Activated CD4-positive, CD25-positive, alpha-beta regulatory T cell treated with anti-CD3 and anti-CD28 coated beads, Interleukin-2, amount 50 U/mL, for 16 hours (primary cell): ENCODE measurements around the gene RTN4RL2.

Experiments used
- DNase-seq: peaks from one replicate; pipeline ENCODE4 v3.0.0-alpha.2; 2020; ENCODE audit warnings: low read depth, low spot score

Gene RTN4RL2

DNA sequence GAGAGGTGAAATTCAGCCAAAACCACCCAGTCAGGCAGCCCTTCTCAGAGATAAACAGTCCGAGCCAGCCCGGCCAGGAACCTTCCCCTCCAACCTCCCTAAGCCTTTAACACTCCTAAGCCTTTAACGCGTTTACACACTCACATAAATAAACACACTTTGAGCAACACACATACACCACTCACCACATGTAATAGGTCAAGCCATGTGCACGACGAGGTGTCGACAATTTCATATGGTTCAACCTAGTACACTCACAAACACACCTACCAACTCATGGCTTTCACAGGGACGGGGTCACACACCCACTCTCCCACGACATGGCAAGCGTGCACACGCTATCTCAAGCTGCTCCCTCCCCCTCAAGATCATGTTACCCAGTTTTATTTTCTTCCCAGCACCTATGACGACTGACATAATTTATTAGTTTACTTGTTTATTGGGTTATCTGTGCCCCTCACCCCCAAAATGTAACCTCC, 39.7 kb downstream of the RTN4RL2 start:
- no peak for DNase-seq

DNA sequence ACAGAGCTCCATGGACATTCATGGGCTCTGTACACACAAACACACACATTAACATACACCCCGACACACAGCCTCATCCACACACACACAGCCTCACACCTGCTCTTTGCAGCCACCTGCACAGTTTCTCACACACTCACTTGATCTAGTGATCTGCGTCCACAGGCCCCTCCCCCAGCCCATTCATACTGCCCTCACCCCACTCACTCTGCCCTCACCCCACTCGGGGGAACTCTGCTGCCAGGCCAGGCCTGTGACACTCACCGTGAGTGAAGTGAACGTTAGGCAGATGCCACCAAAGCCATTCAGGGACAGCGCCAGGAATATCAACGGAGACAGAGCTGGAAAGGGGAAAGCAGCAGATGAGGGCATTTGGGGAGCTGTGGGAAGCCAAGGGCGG, 40.2 kb downstream of the RTN4RL2 start:
- DNase-seq, result no peak

DNA sequence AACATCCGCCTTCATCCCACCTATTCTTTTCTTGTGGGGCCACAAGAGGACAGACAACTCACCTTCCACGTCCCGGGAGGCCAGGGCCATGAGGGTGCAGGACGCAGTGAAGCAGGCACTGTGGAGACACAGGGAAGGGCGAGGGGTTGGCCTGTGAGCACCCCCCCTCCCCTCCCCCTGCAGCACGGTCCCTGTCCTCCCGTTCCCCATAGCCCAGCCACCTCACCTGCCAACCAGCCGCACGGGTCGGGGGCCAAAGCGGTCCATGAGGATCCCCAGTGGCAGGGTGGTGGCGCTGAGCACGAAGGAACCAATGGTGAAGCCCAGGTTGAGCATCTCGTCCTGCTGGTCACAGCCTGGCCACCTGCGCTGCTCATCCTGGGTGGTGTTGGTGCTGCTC, 40.6 kb downstream of the RTN4RL2 start:
- no peak for DNase-seq

DNA sequence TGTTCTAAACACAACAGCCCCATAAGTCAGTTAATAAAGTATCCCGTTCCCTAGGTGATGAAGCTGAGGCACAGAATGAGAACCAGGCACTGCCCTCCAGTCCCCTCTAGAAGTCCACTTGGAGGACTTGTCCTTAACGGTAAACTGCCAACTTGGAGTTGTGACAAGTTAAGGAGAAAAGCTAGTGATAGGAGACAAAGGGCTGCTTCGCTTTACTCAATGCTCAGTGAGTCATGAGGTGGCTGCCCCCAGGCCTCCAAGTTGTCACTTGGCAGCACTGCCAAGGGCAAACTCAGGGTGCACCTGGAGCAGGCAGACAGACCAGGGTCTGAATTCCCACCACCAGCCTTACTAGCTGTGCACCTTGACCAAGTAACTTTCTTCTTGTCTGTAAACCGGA, 41.6 kb downstream of the RTN4RL2 start:
- no peak for DNase-seq

DNA sequence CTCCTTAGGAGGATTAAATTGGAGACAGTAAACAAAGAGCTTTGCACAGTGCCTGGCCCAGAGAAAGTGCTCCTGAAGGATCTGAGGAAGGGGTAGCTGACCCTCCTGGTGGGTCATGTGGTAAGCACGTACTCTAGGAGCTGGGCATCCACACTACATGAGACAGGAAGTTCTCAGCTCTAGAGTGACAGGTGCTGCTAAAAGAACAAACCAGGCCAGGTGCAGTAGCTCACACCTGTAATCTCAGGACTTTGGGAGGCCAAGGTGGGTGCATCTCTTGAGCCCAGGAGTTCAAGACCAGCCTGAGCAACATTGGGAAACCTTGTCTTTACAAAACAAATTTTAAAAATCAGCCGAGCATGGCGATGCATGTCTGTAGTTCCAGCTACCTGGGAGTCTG, 42.0 kb downstream of the RTN4RL2 start:
- no peak for DNase-seq

DNA sequence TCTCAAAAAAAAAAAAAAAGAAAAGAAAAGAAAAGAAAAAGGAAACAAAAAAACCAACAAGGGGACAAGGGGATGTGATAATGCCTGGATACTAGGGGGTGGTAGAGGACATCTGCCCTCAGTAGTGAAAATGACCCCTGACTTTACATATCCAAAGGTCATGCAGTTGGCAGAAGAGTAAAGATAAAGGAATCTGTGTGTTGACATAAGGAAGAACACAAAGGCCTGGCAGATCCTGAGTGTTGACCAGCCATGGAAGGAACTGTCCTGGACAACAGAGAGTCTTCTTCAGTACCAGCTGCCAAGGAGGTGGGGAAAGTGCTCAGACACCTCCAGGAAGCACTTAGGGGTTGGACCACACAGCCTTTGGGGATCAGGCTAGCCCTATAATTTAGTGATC, 42.5 kb downstream of the RTN4RL2 start:
- no peak for DNase-seq

DNA sequence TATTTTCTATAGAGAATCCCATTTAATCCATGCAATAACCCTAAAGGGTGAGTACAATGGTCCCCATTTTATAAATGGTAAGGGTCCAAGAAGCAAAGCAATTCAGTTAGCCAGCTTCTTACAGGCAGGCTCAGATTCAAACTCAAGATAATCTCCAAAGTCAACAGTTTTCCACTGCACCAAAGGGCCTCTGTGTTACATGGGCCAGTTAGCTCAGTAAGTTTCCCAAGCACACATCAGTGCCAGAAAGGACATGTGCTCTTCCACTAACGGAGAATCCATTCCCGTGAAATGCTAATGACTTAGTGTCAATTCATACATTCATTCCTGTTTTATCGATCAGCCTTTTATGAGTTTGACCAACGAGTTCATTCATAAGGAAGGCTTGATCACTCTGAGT, 44.2 kb downstream of the RTN4RL2 start:
- no peak for DNase-seq

DNA sequence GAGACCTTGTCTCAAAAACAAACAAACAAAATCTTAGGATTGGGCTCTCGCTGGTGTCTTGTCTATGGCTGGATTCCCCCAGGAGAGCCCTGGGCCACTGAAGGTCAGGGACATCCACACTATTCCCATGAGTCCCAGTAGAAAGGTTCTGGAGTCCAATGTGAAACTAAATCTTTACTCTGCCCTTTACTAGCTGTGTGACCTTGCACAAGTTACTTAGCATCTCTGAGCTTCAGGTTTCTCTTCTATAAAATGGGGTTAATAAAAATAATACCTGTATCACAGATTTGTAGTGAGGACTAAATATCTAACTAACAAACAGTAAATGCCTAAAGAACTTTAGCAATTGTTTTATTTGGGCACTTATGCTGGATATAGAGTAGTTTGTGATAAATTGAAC, 46.2 kb downstream of the RTN4RL2 start:
- DNase-seq, result no peak

DNA sequence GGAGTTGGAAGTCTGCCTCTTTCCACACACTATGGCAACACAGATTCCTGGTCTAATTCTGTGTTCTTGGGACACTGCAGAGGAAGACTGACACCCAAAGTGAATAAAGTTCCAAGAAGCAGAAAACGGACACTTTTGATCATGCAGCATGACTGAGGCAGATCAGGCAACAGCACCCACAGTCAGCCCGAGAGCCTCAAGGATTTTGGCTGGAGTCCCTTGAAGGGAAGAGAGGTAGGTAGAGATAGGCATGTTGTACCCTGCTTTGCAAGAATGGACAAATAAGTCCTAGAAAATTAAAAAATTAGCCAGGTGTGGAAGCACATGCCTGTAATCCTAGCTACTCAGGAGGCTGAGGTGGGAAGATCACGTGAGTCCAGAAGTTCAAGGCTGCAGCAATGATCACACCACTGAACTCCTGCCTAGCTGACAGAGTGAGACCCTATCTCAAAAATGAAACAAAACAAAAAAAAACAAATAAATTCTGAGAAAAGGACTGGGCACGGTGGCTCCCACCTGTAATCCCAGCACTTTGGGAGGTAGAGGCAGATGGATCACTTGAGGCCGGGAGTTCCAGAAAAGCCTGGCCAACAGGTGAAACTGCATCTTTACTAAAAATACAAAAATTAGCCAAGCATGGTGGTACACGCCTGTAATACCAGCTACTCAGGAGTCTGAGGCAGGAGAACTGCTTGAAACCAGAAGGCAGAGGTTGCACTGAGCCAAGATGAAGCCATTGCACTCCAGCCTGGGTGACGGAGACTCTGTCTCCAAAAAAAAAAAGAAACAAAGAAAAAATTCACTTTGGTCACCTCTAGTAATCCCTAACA, 48.2 kb downstream of the RTN4RL2 start:
- no peak for DNase-seq

DNA sequence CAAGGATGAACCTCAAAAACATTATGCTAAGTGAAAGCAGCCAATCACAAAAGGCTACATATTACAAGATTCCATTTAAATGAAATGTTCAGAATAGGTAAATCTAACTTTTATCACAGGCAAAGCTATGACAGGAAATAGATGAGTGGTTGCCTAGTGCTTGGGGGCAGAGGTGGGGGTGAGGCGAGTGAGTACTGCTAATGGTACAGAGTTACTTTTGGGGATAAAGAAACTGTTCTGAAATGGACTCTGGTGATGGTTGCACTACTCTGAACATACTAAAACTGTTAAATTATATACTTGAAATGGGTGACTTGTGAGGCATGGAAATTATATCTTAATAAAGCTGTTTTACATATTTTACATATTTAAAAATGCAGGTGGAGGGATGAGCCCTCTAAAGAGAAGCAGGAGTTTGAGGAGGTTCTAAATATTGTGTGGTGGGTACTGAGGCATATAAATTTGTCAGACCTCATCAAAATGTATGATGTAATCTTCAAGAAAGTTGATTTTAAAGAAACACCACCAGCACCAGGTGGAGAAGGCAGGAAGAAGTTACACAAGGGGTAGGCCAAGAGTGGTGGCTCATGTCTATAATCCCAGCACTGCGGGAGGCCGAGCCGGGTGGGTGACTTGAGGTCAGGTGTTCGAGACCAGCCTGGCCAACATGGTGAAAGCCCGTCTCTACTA, 51.6 kb downstream of the RTN4RL2 start:
- no peak for DNase-seq

DNA sequence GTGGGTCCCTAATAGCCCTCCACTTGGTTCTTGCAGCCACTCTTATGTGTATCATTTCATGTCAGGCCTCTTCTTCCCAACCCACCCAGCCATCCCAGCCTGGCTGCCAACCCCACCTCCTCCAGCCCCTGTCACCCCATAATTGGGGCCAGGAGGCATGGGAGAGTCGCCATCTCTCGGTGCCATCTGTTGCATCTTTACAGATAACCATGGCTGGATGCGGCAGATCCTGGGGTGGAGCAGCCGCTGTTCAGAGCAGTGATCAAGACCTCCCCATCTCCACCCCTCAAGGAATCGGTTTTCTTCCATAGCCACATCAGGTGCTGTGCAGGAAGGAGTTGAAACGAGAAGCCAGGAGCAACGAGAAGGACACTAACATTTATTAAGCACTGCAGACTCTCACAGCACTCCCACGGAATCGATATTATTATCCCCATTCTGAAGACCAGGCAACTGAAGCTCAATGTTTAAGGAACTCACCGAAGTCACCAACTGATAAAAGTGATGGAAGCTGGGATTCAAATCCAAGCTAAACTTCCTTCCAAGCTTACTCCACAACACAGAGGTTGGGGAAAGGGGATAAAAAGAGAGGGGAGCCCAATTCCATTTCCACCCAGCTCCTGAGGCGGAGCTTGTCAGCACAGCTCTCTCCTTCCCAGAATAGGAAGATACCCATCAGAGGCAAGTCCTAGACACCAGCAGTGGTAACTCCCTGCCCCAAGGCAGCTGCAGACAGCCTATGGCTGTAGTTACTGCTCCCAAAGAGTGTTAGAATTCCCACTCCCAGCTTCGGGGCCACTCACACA, 52.5 kb downstream of the RTN4RL2 start:
- DNase-seq, result no peak

DNA sequence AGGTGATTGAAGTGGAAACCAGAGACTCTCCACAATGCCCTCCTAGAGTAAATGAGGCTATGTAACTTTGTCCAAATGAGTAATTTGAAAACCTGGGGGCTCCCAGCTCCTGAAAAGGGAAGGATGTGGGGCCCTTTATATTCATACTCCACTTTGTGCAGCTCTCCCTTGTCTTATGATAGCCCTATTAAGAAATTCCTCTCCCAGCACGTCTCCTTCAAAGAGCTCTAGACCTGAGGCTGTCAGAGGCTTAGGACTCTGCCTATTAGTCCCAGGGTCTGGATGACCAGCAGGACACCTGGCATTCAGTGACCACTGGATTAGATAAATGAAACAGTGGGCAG, 53.1 kb downstream of the RTN4RL2 start:
- no peak for DNase-seq

DNA sequence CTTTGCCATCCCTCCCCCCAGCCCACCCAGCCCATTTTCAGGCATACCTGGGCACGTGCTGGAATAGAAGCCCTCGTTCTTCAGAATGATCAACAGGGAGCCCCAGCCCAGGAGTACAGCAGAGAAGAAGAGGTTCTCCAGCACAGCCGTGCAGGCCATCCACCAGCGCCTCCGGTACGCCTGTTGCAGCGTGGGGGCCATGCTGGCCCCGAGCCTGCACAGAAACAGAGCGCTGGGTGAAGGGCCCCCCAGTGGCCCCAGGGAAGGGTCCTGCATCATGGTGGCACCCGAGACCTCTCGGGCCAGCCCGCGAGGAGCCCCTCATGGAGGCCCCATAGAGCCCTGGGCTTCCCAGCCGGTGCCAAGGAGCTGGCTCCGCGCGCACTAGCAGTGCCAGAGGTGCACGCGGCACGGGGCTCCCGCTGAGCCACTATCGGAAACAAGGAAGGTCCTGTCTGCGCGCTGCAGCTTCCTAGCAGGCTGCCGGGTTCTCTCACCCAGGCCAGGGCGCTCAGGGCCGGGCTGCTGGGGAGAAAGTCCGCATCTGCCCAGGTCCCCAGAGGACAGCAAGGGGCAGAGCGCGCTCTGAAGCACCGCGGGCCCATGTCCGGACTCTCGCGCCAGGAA, 53.7 kb downstream of the RTN4RL2 start:
- no peak for DNase-seq

DNA sequence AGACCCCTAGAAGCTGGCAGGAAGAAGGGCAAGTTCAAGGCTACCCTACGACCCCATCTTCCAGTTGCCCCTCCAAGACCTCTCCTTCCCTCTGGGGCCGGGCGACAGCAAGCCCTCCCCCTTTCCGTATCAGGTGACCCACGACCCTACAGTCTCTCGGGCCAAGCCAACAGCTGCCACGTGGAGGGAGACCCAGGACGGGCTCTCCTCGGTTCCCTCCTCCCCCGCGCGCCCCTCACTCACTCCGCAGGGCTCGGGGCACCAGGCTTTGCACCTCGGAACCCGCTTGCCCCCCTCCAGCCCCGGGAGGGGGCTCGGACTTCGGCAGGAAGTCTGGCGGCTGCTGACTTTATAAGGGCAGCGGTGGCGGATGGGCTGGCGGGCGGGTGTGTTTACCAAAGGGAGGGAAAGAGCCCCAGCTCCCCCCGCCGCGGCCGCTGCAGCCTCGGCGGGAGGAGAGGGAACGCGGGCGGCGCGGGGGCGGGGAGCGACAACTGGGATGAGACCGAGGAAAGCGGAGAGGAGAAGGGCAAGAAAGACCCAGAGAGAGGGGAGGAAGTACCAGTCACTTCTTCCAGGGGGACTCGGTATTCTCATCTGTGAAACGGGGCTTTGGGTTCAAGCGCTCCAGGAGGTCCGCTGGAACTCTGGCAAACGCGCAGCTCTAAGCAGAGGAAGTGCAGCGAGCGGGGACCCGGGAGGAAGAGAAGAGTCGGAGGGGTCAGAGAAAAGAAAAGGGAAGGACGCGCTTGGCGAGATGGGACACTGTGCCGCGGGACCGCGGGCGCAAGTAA, 54.4 kb downstream of the RTN4RL2 start:
- DNase-seq, result peak; percentile 13

DNA sequence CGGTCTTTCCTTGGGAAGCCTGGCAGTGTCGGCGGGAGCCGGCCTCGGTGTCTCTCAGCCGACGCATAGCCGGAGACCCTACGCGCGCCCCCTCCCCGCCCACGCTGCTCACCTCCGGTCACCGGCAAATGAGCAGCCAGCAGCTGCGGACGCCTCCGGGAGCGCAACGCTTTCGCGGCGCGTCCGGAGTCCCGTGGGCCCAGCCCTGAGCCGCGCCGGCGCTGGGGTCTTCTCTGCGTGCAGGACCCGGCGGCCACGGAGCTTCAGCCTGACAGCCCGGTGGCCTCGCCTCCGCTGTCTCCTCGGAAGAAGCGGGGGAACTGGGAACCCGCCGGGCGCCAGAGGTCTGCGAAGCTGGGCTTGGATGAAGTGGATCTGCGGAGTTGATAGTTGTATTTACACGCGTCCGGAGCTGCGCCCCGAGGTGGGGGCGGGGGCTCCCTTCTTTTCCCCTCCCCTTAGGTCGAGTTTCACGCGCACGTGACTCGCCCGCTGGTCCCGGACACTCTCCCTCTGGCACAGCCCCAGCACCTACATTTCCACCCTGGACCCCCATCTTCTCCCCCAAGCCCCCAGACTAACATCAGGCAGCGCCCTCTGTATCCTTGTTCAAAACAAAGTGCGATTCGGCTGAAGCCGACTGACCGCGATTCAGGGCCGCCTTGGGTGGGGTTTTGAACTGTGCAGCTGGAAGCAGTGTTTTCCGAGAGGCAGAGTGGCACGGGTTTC, 55.2 kb downstream of the RTN4RL2 start, which contains the start of gene SLC43A1:
TSS of gene SLC43A1 (minus strand) at position 371 of the 729 bp plus-strand sequence. CDS start 1,591 bp downstream, outside the sequence.
- DNase-seq, result no peak

DNA sequence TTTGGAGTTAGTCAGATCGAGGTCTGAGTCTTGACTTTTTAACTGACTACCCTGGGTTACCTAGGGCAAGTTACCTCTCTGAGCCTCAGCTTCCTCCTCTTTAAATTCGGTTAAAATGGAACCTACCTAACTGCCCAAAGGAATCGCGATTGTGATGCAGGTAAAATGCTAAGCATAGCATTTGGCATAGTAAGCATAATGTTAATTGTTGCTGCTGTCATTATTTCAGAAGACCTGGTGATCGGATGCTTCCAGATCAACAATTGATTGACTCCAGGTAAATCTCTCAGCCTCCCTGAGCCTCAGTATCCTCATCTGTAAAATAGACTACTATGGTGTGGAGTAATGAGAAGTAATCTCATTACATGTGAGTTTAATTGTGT, 55.7 kb downstream of the RTN4RL2 start:
- no peak for DNase-seq

DNA sequence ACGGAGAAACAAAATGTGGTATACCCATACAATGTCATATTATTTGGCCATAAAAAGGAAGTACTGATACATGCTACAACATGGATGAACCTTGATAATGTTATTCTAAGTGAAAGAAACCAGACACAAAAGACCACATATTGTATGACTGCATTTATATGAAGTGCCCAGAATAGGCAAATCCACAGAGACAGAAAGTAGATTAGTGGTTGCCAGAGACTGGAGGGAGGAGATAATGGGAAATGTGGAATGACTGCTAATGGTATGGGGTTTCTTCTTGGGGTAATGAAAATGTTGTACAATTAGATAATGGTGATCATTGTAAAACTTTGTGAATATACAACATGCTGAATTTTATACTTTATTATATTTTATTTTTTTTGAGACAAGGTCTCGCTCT, 60.8 kb downstream of the RTN4RL2 start:
- no peak for DNase-seq

DNA sequence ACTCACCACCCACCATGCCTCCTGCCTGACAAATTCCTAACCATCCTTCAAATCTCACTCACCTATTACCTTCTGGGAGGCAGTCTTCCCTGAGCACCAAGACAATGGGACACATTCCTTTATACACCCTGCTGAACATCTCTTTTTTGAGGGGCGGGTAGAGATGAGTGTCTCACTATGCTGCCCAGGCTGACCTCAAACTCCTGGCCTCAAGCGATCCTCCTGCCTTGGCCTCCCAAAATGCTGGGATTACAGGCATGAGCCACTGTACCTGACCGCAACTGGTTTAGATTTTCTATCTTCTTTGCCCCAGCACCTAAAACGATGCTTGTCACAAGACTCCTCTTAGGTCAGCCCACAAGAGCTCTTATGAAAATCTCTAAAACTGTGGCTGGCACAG, 63.1 kb downstream of the RTN4RL2 start:
- no peak for DNase-seq
